NCI-H774 (cell line): ENCODE results near the gene TAGLN.

Source experiments
- DNase-seq: peaks from one replicate; lab custom pipeline; 2025; lab: John Stamatoyannopoulos, UW

TAGLN gene

DNA sequence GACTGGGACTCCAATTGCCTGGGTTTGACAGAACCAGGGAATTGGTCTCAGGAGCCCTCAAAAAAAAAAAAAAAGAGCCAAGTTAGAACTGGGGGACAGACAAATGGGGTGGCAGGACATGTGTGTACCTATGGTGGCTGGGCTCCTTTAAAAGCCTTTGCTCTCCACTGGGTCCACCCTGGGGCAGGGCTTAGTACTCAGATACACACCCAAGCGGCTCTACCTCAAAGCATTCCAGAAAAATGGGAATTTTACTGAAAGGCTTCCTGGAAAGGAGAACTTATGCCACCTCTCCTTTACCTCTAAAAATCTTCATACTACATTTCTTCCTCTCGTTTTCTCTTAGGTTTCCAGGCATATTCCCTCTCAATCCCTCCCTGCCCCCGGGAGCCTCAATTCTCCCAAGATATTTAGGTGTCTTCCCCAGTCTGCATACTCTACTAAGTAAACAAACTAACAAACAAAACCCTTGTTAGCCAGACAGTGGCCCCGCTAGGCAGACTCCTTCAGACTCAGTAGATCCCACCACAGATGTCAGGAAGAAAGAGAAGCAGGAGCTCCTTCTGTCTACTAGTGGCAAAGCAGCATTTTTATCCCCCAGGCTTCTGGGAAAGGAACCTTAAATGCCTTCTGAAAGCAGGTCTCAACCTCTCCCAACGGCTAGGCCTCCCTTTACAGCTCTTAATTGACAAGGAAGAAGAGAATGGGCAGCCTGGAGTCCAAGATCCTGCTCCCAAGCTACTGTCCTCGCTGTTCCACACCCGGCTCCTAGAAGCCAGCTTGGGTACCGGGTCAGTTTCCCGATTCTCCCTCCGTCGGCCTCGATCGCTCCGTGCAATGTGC, 32.0 kb downstream of the TAGLN start:
- no peak for DNase-seq

DNA sequence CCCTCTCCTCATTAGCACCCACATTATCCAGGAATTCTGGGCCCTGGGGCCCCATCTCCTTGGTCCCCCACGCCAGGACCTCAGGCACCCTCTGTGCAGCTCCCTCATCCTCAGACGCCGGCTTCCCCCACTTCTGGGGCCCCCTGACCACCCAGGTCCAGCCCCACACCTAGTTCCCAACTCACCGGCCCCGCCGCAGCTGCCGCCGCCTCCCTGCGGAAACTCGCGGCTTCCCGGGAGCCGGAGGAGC, 32.6 kb downstream of the TAGLN start, which contains the start of gene PCSK7:
Gene PCSK7 (minus strand): TSS at position 232 of the 250 bp plus-strand sequence. CDS start 2,229 bp downstream, outside the sequence.
- no peak for DNase-seq

DNA sequence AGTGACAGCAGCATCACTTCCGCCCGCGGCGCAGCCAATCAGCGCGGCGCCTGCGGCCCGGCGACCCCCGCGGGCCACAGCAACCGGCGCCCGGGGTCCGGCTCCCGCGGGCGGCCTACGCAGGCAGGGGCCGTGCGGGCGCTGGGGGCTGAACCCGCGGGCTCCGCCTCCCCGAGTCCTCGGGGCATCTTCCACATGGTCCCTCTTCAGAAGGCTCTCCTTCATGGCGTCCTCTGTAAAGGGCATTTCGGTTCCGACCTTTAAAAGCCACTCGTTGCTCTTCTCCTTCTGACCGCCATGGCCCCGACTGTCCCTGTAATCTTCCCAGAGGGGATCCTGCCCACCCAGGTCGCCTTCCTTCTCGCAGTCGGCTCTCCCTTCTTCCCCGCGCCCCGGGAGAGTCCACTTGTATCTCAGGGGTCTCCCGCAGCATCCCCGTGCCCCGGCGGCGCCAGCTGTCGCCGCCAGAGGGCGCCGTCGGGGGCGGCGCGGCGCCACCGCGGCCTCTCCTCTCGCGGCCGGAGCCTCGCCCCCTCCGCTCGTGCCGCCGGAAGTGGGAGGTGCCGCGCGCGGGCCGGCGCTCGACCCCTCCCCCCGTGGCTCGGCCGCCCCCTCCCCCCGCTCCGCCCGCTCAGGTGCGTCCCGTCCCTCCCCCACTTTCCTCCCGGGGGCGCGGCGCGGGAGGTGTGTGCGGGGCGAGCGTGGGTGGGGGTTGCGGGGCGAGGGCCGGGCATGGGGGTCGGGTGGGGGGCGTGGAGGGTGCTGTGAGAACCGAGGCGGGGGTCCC, 33.1 kb downstream of the TAGLN start, which contains the start of gene RNF214:
Gene RNF214 (plus strand): TSS at position 580 of the 787 bp plus-strand sequence. CDS start 1,602 bp downstream, outside the sequence.
- DNase-seq: peak; percentile 88

DNA sequence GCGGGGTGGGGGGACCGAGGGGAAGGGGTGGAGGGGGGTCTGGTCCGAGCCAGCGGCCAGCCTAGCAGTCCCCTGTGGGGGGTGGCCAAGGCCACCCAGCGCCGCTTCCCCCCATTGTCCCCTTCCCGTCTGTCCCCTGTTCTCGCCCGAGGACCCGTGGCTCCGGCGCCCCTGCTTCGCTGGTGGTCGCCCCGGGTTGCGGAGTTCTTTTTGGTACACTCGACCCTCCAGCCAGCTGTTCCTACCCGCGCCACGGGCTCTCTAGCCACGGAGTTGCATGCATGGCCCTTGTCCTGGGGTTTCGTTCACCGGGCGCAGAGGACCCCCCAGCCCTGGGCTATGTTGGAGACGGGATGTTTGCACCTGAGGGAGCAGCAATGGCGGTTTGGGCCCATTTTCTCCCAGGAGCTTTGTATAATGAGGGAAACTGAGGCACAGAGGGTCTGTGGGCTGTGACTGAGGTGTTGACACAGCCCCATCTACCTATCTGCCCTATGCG, 33.8 kb downstream of the TAGLN start:
- no peak for DNase-seq

DNA sequence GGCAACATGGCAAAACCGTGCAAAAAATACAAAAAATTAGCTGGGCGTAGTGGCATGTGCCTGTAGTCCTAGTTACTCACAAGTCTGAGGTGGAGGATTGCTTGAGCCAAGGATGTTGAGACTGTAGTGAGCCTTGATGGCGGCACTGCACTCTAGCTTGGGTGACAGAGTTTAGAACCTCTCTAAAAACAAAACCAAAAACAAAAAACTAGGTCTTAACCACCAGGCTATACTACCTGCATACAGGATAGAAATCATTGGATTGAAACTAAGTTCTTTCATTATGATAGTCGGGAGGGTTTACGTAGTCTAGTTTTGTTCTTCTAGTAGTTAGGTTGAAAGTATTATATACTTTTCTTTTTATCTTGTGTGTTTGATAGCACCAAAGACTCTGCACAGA, 39.1 kb downstream of the TAGLN start:
- DNase-seq: no peak

DNA sequence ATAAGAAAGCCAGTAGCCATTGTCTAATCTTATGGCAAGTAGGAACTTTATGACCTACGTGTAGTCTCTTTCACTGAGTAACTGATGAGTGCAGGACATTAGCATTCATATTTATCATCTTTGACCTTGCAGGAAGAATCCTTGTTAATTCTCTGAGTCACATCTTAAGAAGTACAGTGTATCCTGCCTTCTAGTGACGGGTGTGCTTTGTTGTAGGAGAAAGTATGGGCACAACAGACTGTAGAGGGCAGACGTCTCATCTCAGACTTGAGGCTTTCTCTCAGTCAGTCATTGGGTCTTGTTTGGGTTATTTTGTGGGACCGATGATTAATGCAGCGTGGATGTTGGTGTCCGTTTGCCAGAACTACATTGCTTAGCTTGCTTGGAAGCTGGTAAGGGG, 40.1 kb downstream of the TAGLN start:
- no peak for DNase-seq

DNA sequence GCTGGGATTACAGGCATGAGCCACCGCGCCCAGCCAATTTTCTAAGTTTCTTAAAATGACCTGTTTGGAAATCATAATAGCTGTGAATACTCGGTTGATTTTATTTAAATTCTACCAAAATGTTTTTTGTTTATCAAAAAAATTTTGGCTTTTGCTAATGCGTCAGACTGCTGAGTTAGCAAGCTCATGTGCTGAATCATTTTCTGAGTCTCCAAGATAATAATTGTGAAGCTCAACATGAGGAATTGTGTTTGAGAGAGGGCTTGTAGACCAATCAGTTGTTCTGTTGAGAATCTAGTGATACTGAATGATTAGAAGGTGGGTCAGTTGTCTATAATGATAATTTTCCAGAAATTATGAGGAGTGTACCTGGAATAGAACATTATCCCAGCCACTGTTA, 49.2 kb downstream of the TAGLN start:
- DNase-seq: no peak

DNA sequence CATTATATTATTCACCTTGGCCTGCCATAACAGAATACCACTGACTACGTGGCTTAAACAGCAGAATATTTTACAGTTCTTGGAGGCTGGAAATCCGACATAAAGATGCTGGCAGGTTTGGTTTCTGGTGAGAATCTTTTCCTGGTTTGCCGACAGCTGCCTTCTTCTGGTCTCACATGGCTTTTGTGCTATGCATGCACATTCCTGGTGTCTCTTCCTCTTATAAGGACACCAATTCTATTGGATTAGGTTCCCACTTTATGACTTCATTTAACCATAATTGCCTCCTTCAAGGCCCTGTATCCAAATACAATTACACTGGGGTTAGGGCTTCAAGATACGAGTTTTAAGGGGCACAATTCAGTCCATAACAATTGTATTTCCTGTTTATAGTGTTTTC, 50.4 kb downstream of the TAGLN start:
- DNase-seq: no peak

DNA sequence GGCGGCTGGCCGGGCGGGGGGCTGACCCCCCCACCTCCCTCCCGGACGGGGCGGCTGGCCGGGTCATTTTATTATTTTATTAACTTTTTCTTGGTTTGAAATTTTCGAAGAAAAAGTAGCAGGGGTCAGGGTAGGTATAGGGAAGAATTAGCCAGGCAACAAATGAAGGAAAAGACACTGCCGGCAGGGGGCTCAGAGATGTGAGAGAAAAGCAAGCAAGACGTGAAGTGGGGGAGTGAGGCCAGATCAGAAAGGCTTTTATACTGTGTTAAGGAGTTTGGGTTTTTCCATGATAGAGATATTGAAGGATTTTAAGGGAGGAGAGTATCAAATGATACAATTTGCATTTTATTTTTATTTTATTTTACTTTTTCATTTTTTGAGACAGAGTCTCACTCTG, 52.3 kb downstream of the TAGLN start:
- no peak for DNase-seq

DNA sequence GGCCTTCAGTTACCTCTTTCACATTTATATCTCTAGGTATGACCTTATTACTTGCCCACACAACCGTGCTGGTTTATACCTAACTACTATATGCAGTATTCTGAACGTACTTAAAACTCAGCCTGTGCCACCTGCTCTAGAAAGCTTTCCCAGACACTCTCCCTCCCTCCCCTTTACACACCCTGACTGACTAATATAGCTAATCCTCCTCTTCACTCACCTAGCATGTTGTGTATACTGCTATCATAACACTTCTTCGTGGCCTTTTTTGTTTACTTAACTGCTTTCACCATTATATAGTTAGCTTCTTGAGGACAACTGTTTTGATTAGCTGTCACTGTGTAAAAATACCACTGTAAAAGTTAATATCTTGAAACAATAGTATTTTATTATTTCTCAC, 56.8 kb downstream of the TAGLN start:
- no peak for DNase-seq

DNA sequence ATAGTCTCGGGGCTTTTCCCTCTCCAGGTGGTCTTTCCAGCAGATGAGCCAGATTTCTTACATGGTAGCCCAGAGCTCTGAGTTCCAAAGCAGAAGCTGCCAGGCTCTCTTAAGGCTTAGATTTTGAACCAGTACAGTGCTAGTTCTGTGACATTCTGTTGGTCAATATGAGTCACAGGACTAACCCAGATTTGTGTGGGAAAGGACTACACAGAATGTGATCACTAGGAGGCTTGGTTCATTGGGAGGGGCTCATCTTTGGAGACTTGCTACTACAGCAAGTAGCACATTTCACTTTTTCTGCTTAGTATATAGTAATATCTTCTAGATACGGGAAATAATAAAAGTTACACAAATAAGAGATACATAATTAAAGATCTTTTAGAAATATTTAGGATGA, 57.4 kb downstream of the TAGLN start:
- no peak for DNase-seq
